Upper lobe of left lung (tissue), 4 donors: Measurements from ENCODE around the gene KCNK2.

Experiments
- EP300 ChIP-seq, 4 donors: sonication (generic); formaldehyde crosslinking; IDR thresholded peaks; one replicate each; pipeline ENCODE4 v1.5.1; 2017; ENCODE audit warnings: antibody characterized with exemption in 4 of 4, control low read depth in 2 of 4
- POLR2A ChIP-seq, 4 donors: fragments of 450-650 bp; IDR thresholded peaks; one replicate each; pipeline ENCODE4 v1.5.1; 2016 to 2017; ENCODE audit warnings: antibody characterized with exemption in 4 of 4, mild to moderate bottlenecking in 2 of 4
- TF ChIP-seq, protein P1 (sequence below), 6 experiments: fragments of 450-650 bp in 4 of 6; fragments of 200-600 bp in 2 of 6; sonication (generic) in 2 of 6; IDR thresholded peaks; one replicate each; pipeline ENCODE4 v1.5.1; 2016 to 2019; ENCODE audit warnings: antibody characterized with exemption in 6 of 6

DNA sequence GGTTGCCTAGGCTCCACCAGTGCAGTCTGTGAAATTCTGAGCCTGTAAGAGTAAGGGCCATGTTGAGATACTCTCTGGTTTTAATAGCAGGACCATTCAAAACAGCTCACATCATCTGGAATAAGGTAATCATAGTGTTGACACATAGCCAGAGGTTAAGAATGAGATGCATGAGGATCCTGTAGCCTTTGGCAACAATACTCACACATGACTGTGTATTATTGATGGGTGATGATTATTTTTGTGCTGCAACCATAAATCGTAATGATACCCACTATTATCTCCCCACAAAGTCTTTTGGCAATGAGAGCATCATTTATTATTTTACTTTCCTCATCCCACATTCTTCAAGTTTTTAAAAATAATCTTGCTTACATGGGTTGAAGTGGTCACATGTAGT is 35.5 kb downstream of the KCNK2 start:
- TF ChIP-seq, protein P1, sequence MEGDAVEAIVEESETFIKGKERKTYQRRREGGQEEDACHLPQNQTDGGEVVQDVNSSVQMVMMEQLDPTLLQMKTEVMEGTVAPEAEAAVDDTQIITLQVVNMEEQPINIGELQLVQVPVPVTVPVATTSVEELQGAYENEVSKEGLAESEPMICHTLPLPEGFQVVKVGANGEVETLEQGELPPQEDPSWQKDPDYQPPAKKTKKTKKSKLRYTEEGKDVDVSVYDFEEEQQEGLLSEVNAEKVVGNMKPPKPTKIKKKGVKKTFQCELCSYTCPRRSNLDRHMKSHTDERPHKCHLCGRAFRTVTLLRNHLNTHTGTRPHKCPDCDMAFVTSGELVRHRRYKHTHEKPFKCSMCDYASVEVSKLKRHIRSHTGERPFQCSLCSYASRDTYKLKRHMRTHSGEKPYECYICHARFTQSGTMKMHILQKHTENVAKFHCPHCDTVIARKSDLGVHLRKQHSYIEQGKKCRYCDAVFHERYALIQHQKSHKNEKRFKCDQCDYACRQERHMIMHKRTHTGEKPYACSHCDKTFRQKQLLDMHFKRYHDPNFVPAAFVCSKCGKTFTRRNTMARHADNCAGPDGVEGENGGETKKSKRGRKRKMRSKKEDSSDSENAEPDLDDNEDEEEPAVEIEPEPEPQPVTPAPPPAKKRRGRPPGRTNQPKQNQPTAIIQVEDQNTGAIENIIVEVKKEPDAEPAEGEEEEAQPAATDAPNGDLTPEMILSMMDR (IDR thresholded peaks at IDR 0.05) = no peak
- no peak for TF ChIP-seq POLR2A (IDR thresholded peaks at IDR 0.05)
- TF ChIP-seq EP300 (IDR thresholded peaks at IDR 0.05) = no peak
